HepG2 (cell line): ENCODE results near the gene RAMP1.

Source experiments
- ELK4 ChIP-seq: sonication (generic); formaldehyde crosslinking; IDR thresholded peaks from 2 replicates; pipeline ENCODE4 v1.9.0; 2021; ENCODE audit warnings: missing genetic modification reagents, borderline replicate concordance
- FOXK2 ChIP-seq: fragments of 450-650 bp; IDR thresholded peaks from 2 replicates; pipeline ENCODE4 v1.6.1; 2016
- GPN1 ChIP-seq: sonication (generic); formaldehyde crosslinking; IDR thresholded peaks from 2 replicates; pipeline ENCODE4 v1.5.1; 2020; ENCODE audit warnings: missing genetic modification reagents, borderline replicate concordance
- KDM5B ChIP-seq: sonication (generic); formaldehyde crosslinking; IDR thresholded peaks from 2 replicates; pipeline ENCODE4 v1.4.0; 2020; ENCODE audit warnings: missing genetic modification reagents, mild to moderate bottlenecking, borderline replicate concordance
- NBN ChIP-seq: fragments of 450-650 bp; conservative IDR thresholded peaks from 2 replicates; pipeline ENCODE4 v1.6.1; 2017
- SIN3A ChIP-seq: IDR thresholded peaks from 2 replicates; pipeline ENCODE4 v1.6.1; 2011; ENCODE audit warnings: low read depth, mild to moderate bottlenecking, control low read depth, low read length, borderline replicate concordance
- SUZ12 ChIP-seq: fragments of 150-350 bp; IDR thresholded peaks from 2 replicates; pipeline ENCODE4 v1.6.1; 2014; ENCODE audit warnings: low read depth, low read length
- USF2 ChIP-seq, 2 experiments: sonication (generic) in 1 of 2; formaldehyde crosslinking in 1 of 2; IDR thresholded peaks; 2 replicates each; pipeline versions ENCODE4 v1.5.1 to v1.6.1; 2011 to 2020; ENCODE audit warnings: borderline replicate concordance in 1 of 2, low read depth in 1 of 2, low read length in 1 of 2, mild to moderate bottlenecking in 1 of 2, missing genetic modification reagents in 1 of 2, moderate library complexity in 1 of 2

DNA sequence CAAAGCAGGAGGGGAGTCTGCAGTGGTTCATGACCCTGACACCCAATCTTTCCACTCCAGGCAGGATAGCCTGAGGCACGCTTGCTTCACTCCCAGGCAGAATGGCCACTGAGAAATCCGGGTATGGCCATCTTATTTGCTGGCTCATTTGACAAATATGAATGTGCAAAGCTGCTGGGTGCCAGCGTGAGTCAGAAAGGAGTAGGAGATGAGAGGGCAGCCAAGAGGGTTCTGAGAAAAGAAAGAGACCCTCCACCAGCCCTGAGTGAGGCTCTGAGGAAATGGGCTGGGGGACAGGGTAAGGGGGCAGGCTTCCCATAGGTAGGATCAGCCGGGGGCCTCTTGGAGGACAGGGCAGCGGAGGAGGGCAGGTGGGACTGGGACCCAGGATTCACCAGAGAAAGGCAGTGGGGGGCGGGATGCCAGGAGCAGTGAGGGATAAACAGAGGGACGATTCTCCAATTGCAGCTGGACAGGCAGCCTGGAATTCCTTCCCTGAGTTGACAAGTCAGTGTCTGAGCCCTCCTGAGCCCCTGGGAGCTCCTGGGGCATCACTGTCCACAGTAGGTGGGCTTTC is 15.2 kb downstream of the RAMP1 start:
- TF ChIP-seq SUZ12 (no peak), NBN (no peak), KDM5B (CRISPR knock-in tag) (no peak), SIN3A (no peak), USF2 (IDR thresholded peaks at IDR 0.05; ENCODE audit: low read depth, low read length) (no peak), USF2 (CRISPR knock-in tag; IDR thresholded peaks at IDR 0.05; ENCODE audit: borderline replicate concordance) (no peak), ELK4 (no peak), GPN1 (CRISPR knock-in tag) (no peak), FOXK2 (no peak)
